Tibial artery (tissue), 4 donors: ENCODE data around the gene PHF21A.

Experiments used
- DNase-seq, 2 donors: peaks; one replicate each; pipeline ENCODE4 v3.0.0-alpha.2; 2019
- H3K27ac ChIP-seq, 2 donors: fragments of 200-600 bp; sonication (generic) in 1 of 2; 1 replicate in 1 of 2; 2 replicates in 1 of 2; pipeline ENCODE4 v1.5.1; 2018 to 2019; ENCODE audit warnings: mild to moderate bottlenecking in 1 of 2
- H3K27me3 ChIP-seq, 2 donors: fragments of 200-600 bp; sonication (generic) in 1 of 2; one replicate each; pipeline versions ENCODE4 v1.5.1 to v1.6.0; 2016 to 2019
- H3K36me3 ChIP-seq, 3 donors: fragments of 200-600 bp; sonication (generic) in 2 of 3; one replicate each; pipeline ENCODE4 v1.5.1; 2016 to 2019; ENCODE audit warnings: mild to moderate bottlenecking in 2 of 3
- H3K4me1 ChIP-seq, 4 donors: fragments of 200-600 bp; sonication (generic) in 2 of 4; 1 replicate in 3 of 4; 2 replicates in 1 of 4; pipeline ENCODE4 v1.5.1; 2016 to 2019
- H3K4me3 ChIP-seq, 2 donors: fragments of 200-600 bp; sonication (generic) in 1 of 2; 1 replicate in 1 of 2; 2 replicates in 1 of 2; pipeline ENCODE4 v1.5.1; 2018 to 2019; ENCODE audit warnings: mild to moderate bottlenecking in 2 of 2
- H3K9me3 ChIP-seq, 3 donors: fragments of 200-600 bp; sonication (generic) in 1 of 3; one replicate each; pipeline ENCODE4 v1.5.1; 2016 to 2019
- CTCF ChIP-seq, 2 experiments: fragments of 200-600 bp in 1 of 2; fragments of 450-650 bp in 1 of 2; IDR thresholded peaks; one replicate each; pipeline ENCODE4 v1.5.1; 2017 to 2019; ENCODE audit warnings: antibody characterized with exemption in 2 of 2, mild to moderate bottlenecking in 1 of 2, moderate library complexity in 1 of 2
- intact Hi-C: fragments of 100-400 bp; cut with DNase I; formaldehyde crosslinking; loops from one replicate; pipeline ENCODE4 v1.15.0; 2023; ENCODE audit warnings: low total_unique reads

The PHF21A gene

GRCh38 chr11:46121301-46121723, at the start of gene PHF21A:
Gene PHF21A (minus strand): TSS chr11:46121454. CDS start chr11:46084219, 37,235 bp downstream.
- Histone ChIP-seq H3K36me3 (no peaks in the 10 kb centered on the region), H3K4me1 (peaks cover 0 to 41% (median 15%) of the 10 kb centered on the region in 4 donors), H3K4me3 (peak within 1 kb of the TSS; percentile 80 to 83), H3K9me3 (no peaks in the 10 kb centered on the region), H3K27ac (peak within 1 kb of the TSS; percentile 94 to 95), H3K27me3 (no peaks in the 10 kb centered on the region)
- no peak for TF ChIP-seq CTCF (IDR thresholded peaks at IDR 0.05)
- intact Hi-C loops: loop anchor here (5.0 kb wide), 1 partner anchor 566 kb away; no protein-coding TSS in a partner anchor
- peak; percentile 87 to 94 for DNase-seq

- Histone ChIP-seq H3K4me1 (no peaks in the 10 kb centered on the region), H3K9me3 (no peaks in the 10 kb centered on the region), H3K27ac (no peak overlapping the region), H3K4me3 (no peak overlapping the region), H3K36me3 (no peaks in the 10 kb centered on the region), H3K27me3 (peaks cover 0 to 29% of the 10 kb centered on the region in 2 donors)
- intact Hi-C loops: no loop called here
- TF ChIP-seq CTCF (IDR thresholded peaks at IDR 0.05): no peak
- DNase-seq: no peak
Measured at GRCh38 chr11:46170797-46171196, 49.5 kb upstream of the PHF21A start.

- Histone ChIP-seq H3K27ac (no peak overlapping the region), H3K4me1 (no peaks in the 10 kb centered on the region), H3K4me3 (no peak overlapping the region), H3K27me3 (peaks cover 0 to 71% of the 10 kb centered on the region in 2 donors), H3K9me3 (no peaks in the 10 kb centered on the region), H3K36me3 (no peaks in the 10 kb centered on the region)
- TF ChIP-seq CTCF (IDR thresholded peaks at IDR 0.05): no peak
- DNase-seq: no peak
- intact Hi-C loops: loop anchor here (5.0 kb wide), 1 partner anchor 640 kb away; no protein-coding TSS in a partner anchor
Measured at GRCh38 chr11:46162700-46163099, 41.4 kb upstream of the PHF21A start.

- Histone ChIP-seq H3K27ac (no peak overlapping the region), H3K9me3 (no peaks in the 10 kb centered on the region), H3K36me3 (no peaks in the 10 kb centered on the region), H3K27me3 (peaks cover 0 to 58% of the 10 kb centered on the region in 2 donors), H3K4me1 (no peaks in the 10 kb centered on the region), H3K4me3 (no peak overlapping the region)
- no peak for DNase-seq
- no peak for TF ChIP-seq CTCF (IDR thresholded peaks at IDR 0.05)
- intact Hi-C loops: loop anchor here (5.0 kb wide), 1 partner anchor 641 kb away; no protein-coding TSS in a partner anchor
Measured at GRCh38 chr11:46161201-46161600, 39.9 kb upstream of the PHF21A start.

- no peaks in the 10 kb centered on the region for H3K9me3 ChIP-seq
- no peaks in the 10 kb centered on the region for H3K4me1 ChIP-seq
- peaks cover 0 to 48% of the 10 kb centered on the region in 2 donors for H3K27me3 ChIP-seq
- intact Hi-C loops: loop anchor here (5.0 kb wide), 1 partner anchor 642 kb away; no protein-coding TSS in a partner anchor
- H3K27ac ChIP-seq: no peak overlapping the region
- no peaks in the 10 kb centered on the region for H3K36me3 ChIP-seq
- H3K4me3 ChIP-seq: no peak overlapping the region
- no peak for DNase-seq
- no peak for TF ChIP-seq CTCF (IDR thresholded peaks at IDR 0.05)
Measured at GRCh38 chr11:46160100-46160499, 38.8 kb upstream of the PHF21A start.
